HL-60 (cell line): ENCODE results near the gene BATF3.
A peak's percentile ranks its signal among the peaks of the same experiment; 100 is the strongest.

Experiments
- DNase-seq, 2 experiments: peaks; one replicate each; pipeline ENCODE4 v3.0.0-alpha.2; 2010 to 2020; ENCODE audit warnings: low read depth in 1 of 2, low spot score in 1 of 2
- H3K27ac ChIP-seq: fragments of 250-450 bp; sonication (Bioruptor Pico); replicated peaks from 2 replicates; pipeline ENCODE4 v1.5.1; 2020; ENCODE audit warnings: mild to moderate bottlenecking, moderate library complexity
- H3K27me3 ChIP-seq: fragments of 250-450 bp; sonication (Bioruptor Pico); 2 replicates; pipeline ENCODE4 v1.5.1; 2021; ENCODE audit warnings: mild to moderate bottlenecking, moderate library complexity; ENCODE audit not compliant: insufficient read depth, poor library complexity, severe bottlenecking
- H3K4me3 ChIP-seq: replicated peaks from 2 replicates; pipeline ENCODE4 v1.5.1; 2011; ENCODE audit warnings: mild to moderate bottlenecking, control low read depth, low read length; ENCODE audit not compliant: insufficient read depth
- CTCF ChIP-seq: IDR thresholded peaks from one replicate; pipeline ENCODE4 v1.5.1; 2011; ENCODE audit warnings: low read length, control low read depth, inconsistent platforms; ENCODE audit not compliant: insufficient read depth
- GABPA ChIP-seq: IDR thresholded peaks from 2 replicates; pipeline ENCODE4 v1.6.1; 2012; ENCODE audit warnings: low read depth
- POLR2AphosphoS5 ChIP-seq: IDR thresholded peaks from 2 replicates; pipeline ENCODE4 v1.6.1; 2012; ENCODE audit warnings: low read depth
- REST ChIP-seq: IDR thresholded peaks from 2 replicates; pipeline ENCODE4 v1.6.1; 2012; ENCODE audit warnings: low read depth; ENCODE audit not compliant: insufficient replicate concordance
- SPI1 ChIP-seq: IDR thresholded peaks from 2 replicates; pipeline ENCODE4 v1.6.1; 2012; ENCODE audit warnings: low read depth, mild to moderate bottlenecking, borderline replicate concordance

BATF3 gene

GRCh38 chr1:212670301-212670700, 29.3 kb downstream of the BATF3 start:
- H3K27ac ChIP-seq: no peak overlapping the region
- TF ChIP-seq REST: no peak
- TF ChIP-seq GABPA: no peak
- TF ChIP-seq SPI1: no peak
- no peak for TF ChIP-seq POLR2AphosphoS5
- no peak for TF ChIP-seq CTCF
- DNase-seq: no peak

GRCh38 chr1:212669600-212669999, 30.0 kb downstream of the BATF3 start:
- no peaks in the 10 kb centered on the region for H3K27me3 ChIP-seq
- no peak for DNase-seq
- no peak overlapping the region for H3K4me3 ChIP-seq
- TF ChIP-seq REST (no peak), SPI1 (no peak), CTCF (no peak), GABPA (no peak)
- no peak overlapping the region for H3K27ac ChIP-seq

More at GRCh38 chr1:212670301-212670700, 29.3 kb downstream of the BATF3 start:
- H3K27me3 ChIP-seq: no peaks in the 10 kb centered on the region
- H3K4me3 ChIP-seq: no peak overlapping the region

DNA sequence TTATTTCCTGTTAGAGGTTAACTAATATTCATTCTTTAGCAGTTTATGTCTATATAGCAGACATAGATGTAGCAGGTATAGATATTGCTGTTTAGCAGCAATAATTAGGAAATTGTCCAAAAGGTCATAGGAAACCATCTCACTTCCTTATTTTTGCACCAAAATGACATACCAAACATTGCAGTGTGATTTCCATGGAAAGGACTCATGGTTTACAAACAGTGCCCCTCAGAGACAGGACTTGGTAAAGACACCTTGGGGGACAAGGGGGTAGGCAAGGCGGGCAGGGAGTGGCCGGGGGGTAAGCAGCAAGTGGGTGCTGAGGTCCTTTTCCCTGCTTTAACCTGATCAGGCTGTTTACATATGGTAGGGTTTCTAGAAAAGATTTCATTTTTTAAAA, 30.5 kb downstream of the BATF3 start:
- Histone ChIP-seq H3K27ac (no peak overlapping the region), H3K4me3 (no peak overlapping the region), H3K27me3 (no peaks in the 10 kb centered on the region)
- TF ChIP-seq GABPA: no peak
- TF ChIP-seq SPI1: peak; percentile 93
- DNase-seq: peak in 1 of 2 experiments; percentile 55

- no peak overlapping the region for H3K27ac ChIP-seq
- TF ChIP-seq POLR2AphosphoS5 (no peak), SPI1 (no peak), GABPA (no peak), CTCF (no peak), REST (no peak)
- no peak for DNase-seq
- no peaks in the 10 kb centered on the region for H3K27me3 ChIP-seq
- no peak overlapping the region for H3K4me3 ChIP-seq
Measured at GRCh38 chr1:212668477-212668876, 31.2 kb downstream of the BATF3 start.
